Ascending aorta (tissue), 2 donors: ENCODE data around the gene S100A14. TPM values are rescaled to one million over a fixed set of nuclear protein-coding genes. Genes with fewer than 3 reads are reported as not detected.
A peak's percentile ranks its signal among the peaks of the same experiment; 100 is the strongest.

Experiments
- DNase-seq, 2 donors: peaks; one replicate each; pipeline ENCODE4 v3.0.0-alpha.2; 2019; ENCODE audit warnings: low spot score in 2 of 2
- H3K27ac ChIP-seq, 2 donors: fragments of 200-600 bp; sonication (generic); one replicate each; pipeline ENCODE4 v1.5.1; 2016 to 2017; ENCODE audit warnings: mild to moderate bottlenecking in 1 of 2
- H3K27me3 ChIP-seq: fragments of 200-600 bp; sonication (generic); one replicate; pipeline ENCODE4 v1.5.1; 2017
- H3K36me3 ChIP-seq, 2 donors: fragments of 200-600 bp; sonication (generic); one replicate each; pipeline ENCODE4 v1.5.1; 2016
- H3K4me1 ChIP-seq, 2 donors: fragments of 200-600 bp; sonication (generic); one replicate each; pipeline ENCODE4 v1.5.1; 2016 to 2017; ENCODE audit warnings: mild to moderate bottlenecking in 1 of 2
- H3K4me3 ChIP-seq, 2 donors: fragments of 200-600 bp; sonication (generic); one replicate each; pipeline ENCODE4 v1.5.1; 2016 to 2017; ENCODE audit warnings: mild to moderate bottlenecking in 1 of 2
- H3K9me3 ChIP-seq, 2 donors: fragments of 200-600 bp; sonication (generic); one replicate each; pipeline ENCODE4 v1.5.1; 2016
- CTCF ChIP-seq, 3 experiments: fragments of 200-600 bp in 2 of 3; fragments of 450-650 bp in 1 of 3; sonication (generic) in 2 of 3; IDR thresholded peaks; one replicate each; pipeline ENCODE4 v1.5.1; 2016 to 2019; ENCODE audit warnings: antibody characterized with exemption in 3 of 3, mild to moderate bottlenecking in 1 of 3, moderate library complexity in 1 of 3
- intact Hi-C: fragments of 100-400 bp; cut with DNase I; formaldehyde crosslinking; loops from one replicate; pipeline ENCODE4 v1.15.1; 2023
- total RNA-seq: library from RNA; depleted of rRNA; stranded (reverse); fragments of >200 nt; gene quantifications from one replicate; pipeline ENCODE4 v1.1.0, GENCODE V29; 2016

Gene S100A14
- total RNA-seq, 1 donor from 2014 or later: 1.5 TPM

- H3K27ac ChIP-seq: no peak overlapping the region
- peaks cover 0 to 10% of the 10 kb centered on the region in 2 donors for H3K36me3 ChIP-seq
- no peak for TF ChIP-seq CTCF (IDR thresholded peaks at IDR 0.05)
- no peak for DNase-seq
- H3K4me1 ChIP-seq: peaks cover 5 to 25% of the 10 kb centered on the region in 2 donors
- intact Hi-C loops: loop anchor here (10.0 kb wide), 1 partner anchor 260 kb away; the partner anchor contains the start of gene S100A9
- no peaks in the 10 kb centered on the region for H3K27me3 ChIP-seq
- no peaks in the 10 kb centered on the region for H3K9me3 ChIP-seq
- no peak overlapping the region for H3K4me3 ChIP-seq
Observed at GRCh38 chr1:153614906-153615305, 1.2 kb downstream of the S100A14 start.

- peak overlapping the region in 1 of 2 donors; percentile 96 for H3K27ac ChIP-seq
- H3K27me3 ChIP-seq: no peaks in the 10 kb centered on the region
- peaks cover 5 to 30% of the 10 kb centered on the region in 2 donors for H3K4me1 ChIP-seq
- H3K36me3 ChIP-seq: peaks cover 0 to 5% of the 10 kb centered on the region in 2 donors
- no peak for DNase-seq
- H3K4me3 ChIP-seq: no peak overlapping the region
- TF ChIP-seq CTCF (IDR thresholded peaks at IDR 0.05): no peak
- no peaks in the 10 kb centered on the region for H3K9me3 ChIP-seq
- intact Hi-C loops: loop anchor here (10.0 kb wide), 1 partner anchor 260 kb away; the partner anchor contains the start of gene S100A9
Observed at GRCh38 chr1:153614189-153614900, 1.8 kb downstream of the S100A14 start.

GRCh38 chr1:153613406-153613805, 2.7 kb downstream of the S100A14 start:
- Histone ChIP-seq H3K36me3 (no peaks in the 10 kb centered on the region), H3K27ac (peak overlapping the region; percentile 90 to 96), H3K4me1 (peaks cover 6 to 38% of the 10 kb centered on the region in 2 donors), H3K4me3 (peak overlapping the region; percentile 53 to 75), H3K9me3 (no peaks in the 10 kb centered on the region), H3K27me3 (no peaks in the 10 kb centered on the region)
- no peak for TF ChIP-seq CTCF (IDR thresholded peaks at IDR 0.05)
- no peak for DNase-seq
- intact Hi-C loops: loop anchor here (2.0 to 10.0 kb wide), 2 partner anchors 13 to 259 kb away; partner anchors contain the start of genes S100A13 and S100A9

DNA sequence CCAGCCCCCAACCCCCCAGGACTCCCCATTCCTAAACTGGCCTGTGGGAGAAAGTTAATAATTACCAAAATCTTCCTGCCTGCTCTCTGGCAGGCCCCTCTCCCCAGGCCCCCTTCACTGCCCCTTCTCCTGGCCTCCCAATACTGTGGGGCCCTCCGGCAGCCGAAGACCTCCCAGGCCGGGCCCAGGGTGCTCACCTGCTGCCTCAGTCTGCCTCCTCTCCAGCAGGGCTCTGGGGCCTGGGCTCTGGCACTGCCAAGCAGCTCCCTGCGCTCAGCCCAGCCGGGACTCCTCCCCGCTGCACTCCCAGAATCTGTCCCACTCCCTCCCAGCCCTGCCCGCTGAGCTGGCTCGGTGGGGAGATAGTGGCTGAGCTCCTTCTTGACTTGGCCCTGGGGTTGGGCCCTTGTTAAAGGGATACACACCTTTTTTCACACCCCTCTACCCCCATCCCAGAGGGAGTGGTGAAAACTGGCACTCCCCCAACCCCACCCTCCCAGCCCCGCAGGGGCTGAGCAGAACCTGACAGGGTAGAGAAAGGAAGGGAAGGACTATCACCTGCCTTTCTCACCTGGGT, 3.3 kb downstream of the S100A14 start, which contains the start of gene S100A16:
Gene S100A16 (minus strand): TSS at position 383 of the 577 bp plus-strand sequence. CDS start 4,986 bp downstream, outside the sequence.
- no peak for TF ChIP-seq CTCF (IDR thresholded peaks at IDR 0.05)
- peak in 1 of 2 donors; percentile 90 for DNase-seq
- intact Hi-C loops: loop anchor here (2.0 to 10.0 kb wide), 2 partner anchors 14 to 258 kb away; partner anchors contain the start of genes S100A13 and S100A9
- Histone ChIP-seq H3K27me3 (no peaks in the 10 kb centered on the region), H3K4me3 (peak within 1 kb of the TSS; percentile 53 to 75), H3K36me3 (peaks cover 0 to under 1% of the 10 kb centered on the region in 2 donors), H3K9me3 (no peaks in the 10 kb centered on the region), H3K4me1 (peaks cover 7 to 42% of the 10 kb centered on the region in 2 donors), H3K27ac (peak within 1 kb of the TSS; percentile 90 to 96)

DNA sequence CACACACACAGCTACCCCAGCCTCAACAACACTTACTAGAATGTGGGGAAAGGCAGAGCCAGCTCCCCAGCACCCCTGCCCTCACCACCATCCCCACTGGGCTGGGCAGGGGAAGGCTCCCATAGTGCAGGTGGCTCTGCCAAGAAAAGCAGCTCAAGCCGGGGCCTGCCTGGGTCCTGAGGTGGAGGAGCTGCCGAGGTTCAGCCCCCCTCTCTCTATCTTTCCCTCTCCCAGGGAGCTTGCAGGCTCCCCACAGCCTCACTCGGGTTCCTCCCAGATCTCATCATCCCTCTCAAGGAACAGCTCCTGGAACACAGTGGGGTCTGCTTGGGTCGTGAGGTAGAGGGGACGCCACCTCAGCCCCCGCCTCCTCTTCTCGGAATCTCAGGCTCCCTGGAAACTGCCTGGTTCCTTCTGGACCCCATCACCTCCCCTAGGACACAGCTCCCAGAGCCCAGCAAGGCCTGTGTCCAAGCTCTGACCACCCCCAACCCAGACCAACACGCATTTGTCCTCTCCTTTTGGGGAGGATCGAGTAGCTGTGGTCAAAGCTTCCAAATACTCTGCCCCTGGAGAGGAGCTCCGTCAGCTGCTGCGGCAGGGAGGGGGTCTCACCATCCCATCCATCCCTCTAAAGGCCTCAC, 3.9 kb downstream of the S100A14 start:
- TF ChIP-seq CTCF (IDR thresholded peaks at IDR 0.05): no peak
- Histone ChIP-seq H3K9me3 (no peaks in the 10 kb centered on the region), H3K4me3 (peak overlapping the region; percentile 53 to 75), H3K4me1 (peaks cover 7 to 42% of the 10 kb centered on the region in 2 donors), H3K27ac (peak overlapping the region; percentile 90 to 96), H3K36me3 (peaks cover 6% of the 10 kb centered on the region in 2 donors), H3K27me3 (no peaks in the 10 kb centered on the region)
- DNase-seq: no peak
- intact Hi-C loops: loop anchor here (2.0 to 10.0 kb wide), 2 partner anchors 15 to 257 kb away; partner anchors contain the start of genes S100A13 and S100A9
